Measurements from ENCODE around the gene NSUN6. TPM values are rescaled to one million over a fixed set of nuclear protein-coding genes. Genes with fewer than 3 reads are reported as not detected.

The NSUN6 gene
- polyA plus RNA-seq, 3 donors, result 1.2 to 5.1 (median 3.1) TPM

- H3K4me3 Mint-ChIP-seq, result no peak overlapping the region
- no peak overlapping the region for H3K9ac ChIP-seq (ENCODE audit: insufficient read depth, low read length, poor library complexity, severe bottlenecking)
- H3K36me3 ChIP-seq (replicated peaks in 1 of 2; ENCODE audit: control insufficient read depth in 1 of 2, insufficient read depth in 2 of 2, low read length in 2 of 2), result peaks cover 6 to 57% of the 10 kb centered on the region in 2 donors
- no peaks in the 10 kb centered on the region for H4K20me1 ChIP-seq (ENCODE audit: insufficient read depth, low read length)
- no CpG with 5 or more reads among the region's 2 CpGs for WGBS (ENCODE audit: insufficient coverage)
- TF ChIP-seq, protein P1, sequence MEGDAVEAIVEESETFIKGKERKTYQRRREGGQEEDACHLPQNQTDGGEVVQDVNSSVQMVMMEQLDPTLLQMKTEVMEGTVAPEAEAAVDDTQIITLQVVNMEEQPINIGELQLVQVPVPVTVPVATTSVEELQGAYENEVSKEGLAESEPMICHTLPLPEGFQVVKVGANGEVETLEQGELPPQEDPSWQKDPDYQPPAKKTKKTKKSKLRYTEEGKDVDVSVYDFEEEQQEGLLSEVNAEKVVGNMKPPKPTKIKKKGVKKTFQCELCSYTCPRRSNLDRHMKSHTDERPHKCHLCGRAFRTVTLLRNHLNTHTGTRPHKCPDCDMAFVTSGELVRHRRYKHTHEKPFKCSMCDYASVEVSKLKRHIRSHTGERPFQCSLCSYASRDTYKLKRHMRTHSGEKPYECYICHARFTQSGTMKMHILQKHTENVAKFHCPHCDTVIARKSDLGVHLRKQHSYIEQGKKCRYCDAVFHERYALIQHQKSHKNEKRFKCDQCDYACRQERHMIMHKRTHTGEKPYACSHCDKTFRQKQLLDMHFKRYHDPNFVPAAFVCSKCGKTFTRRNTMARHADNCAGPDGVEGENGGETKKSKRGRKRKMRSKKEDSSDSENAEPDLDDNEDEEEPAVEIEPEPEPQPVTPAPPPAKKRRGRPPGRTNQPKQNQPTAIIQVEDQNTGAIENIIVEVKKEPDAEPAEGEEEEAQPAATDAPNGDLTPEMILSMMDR (IDR thresholded peaks at IDR 0.05), result no peak
- H2AFZ ChIP-seq (ENCODE audit: insufficient read depth, low read depth, low read length, poor library complexity, severe bottlenecking), result no peak overlapping the region
- no peak overlapping the region for H3K27ac ChIP-seq (ENCODE audit: low read depth in 1 of 2, low read length in 2 of 2)
- H3K79me2 ChIP-seq (ENCODE audit: insufficient read depth, low read length), result no peaks in the 10 kb centered on the region
- no peaks in the 10 kb centered on the region for H3K27me3 Mint-ChIP-seq (ENCODE audit: low read depth in 3 of 3)
- no peak for DNase-seq
- H3K27me3 ChIP-seq (ENCODE audit: control insufficient read depth in 2 of 2, insufficient read depth in 2 of 2, low read length in 2 of 2), result no peaks in the 10 kb centered on the region
- intact Hi-C loops (cut with micrococcal nuclease), result no loop called here
- peaks cover 0 to 2% (median 0%) of the 10 kb centered on the region in 7 donors for H3K9me3 Mint-ChIP-seq
- H3K4me2 ChIP-seq (replicated peaks; ENCODE audit: extremely low read depth, low read length, poor library complexity, severe bottlenecking), result no peak overlapping the region
- H3K4me3 ChIP-seq (replicated peaks in 1 of 3; ENCODE audit: low read depth in 2 of 3, low read length in 3 of 3), result no peak overlapping the region
- H3K4me1 ChIP-seq (ENCODE audit: control insufficient read depth in 1 of 2, insufficient read depth in 2 of 2, low read length in 2 of 2), result no peaks in the 10 kb centered on the region
- no peaks in the 10 kb centered on the region for H3K4me1 Mint-ChIP-seq
- peaks cover 17 to 25% of the 10 kb centered on the region in 2 donors for H3K36me3 Mint-ChIP-seq
- peaks cover 6 to 34% of the 10 kb centered on the region in 2 donors for H3K9me3 ChIP-seq (replicated peaks in 1 of 2; ENCODE audit: control insufficient read depth in 1 of 2, insufficient read depth in 1 of 2, low read length in 2 of 2)
- H3K27ac Mint-ChIP-seq, result no peak overlapping the region
Observed at GRCh38 chr10:18551473-18551872, 99.9 kb downstream of the NSUN6 start.

DNA sequence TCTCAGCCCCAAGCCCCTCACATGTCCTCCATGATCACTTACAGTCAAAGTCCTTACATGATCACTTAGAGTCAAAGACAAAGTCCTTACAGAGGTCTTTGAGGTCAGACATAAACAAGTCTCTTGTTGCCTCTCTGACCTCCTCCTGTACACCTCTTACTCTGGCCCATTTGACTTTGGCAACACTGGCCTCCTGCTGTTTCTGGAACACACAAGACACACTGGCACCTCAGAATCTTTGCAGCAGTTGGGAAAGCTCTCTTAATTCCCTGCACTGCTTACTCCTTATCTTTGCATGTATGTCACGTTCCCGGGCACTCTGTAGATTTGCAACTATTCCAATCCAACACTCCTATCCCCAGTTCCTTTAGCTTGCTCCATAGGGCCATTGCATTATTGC is 102.3 kb downstream of the NSUN6 start:
- DNase-seq, result no peak

More for the DNA sequence above, 102.3 kb downstream of the NSUN6 start:
- H3K9me3 ChIP-seq (replicated peaks in 1 of 2; ENCODE audit: control insufficient read depth in 1 of 2, insufficient read depth in 1 of 2, low read length in 2 of 2), result peaks cover 0 to 12% of the 10 kb centered on the region in 2 donors
- peaks cover 0 to 2% (median 0%) of the 10 kb centered on the region in 7 donors for H3K9me3 Mint-ChIP-seq
- H3K4me1 ChIP-seq (ENCODE audit: control insufficient read depth in 1 of 2, insufficient read depth in 2 of 2, low read length in 2 of 2), result no peaks in the 10 kb centered on the region
- no peak overlapping the region for H3K4me2 ChIP-seq (replicated peaks; ENCODE audit: extremely low read depth, low read length, poor library complexity, severe bottlenecking)
- whole genome bisulfite sequencing (ENCODE audit: insufficient coverage), result no CpG with 5 or more reads among the region's 2 CpGs
- peak overlapping the region in 1 of 7 donors; percentile 20 for H3K27ac Mint-ChIP-seq
- H3K27ac ChIP-seq (ENCODE audit: low read depth in 1 of 2, low read length in 2 of 2), result no peak overlapping the region
- no peak overlapping the region for H2AFZ ChIP-seq (ENCODE audit: insufficient read depth, low read depth, low read length, poor library complexity, severe bottlenecking)
- no peak overlapping the region for H3K4me3 Mint-ChIP-seq
- H3K36me3 Mint-ChIP-seq, result peaks cover 37% of the 10 kb centered on the region in 2 donors
- H3K9ac ChIP-seq (ENCODE audit: insufficient read depth, low read length, poor library complexity, severe bottlenecking), result no peak overlapping the region
- H3K27me3 ChIP-seq (ENCODE audit: control insufficient read depth in 2 of 2, insufficient read depth in 2 of 2, low read length in 2 of 2), result no peaks in the 10 kb centered on the region
- peaks cover 0 to under 1% (median 0%) of the 10 kb centered on the region in 3 donors for H3K27me3 Mint-ChIP-seq (ENCODE audit: low read depth in 3 of 3)
- no peaks in the 10 kb centered on the region for H4K20me1 ChIP-seq (ENCODE audit: insufficient read depth, low read length)
- H3K4me3 ChIP-seq (replicated peaks in 1 of 3; ENCODE audit: low read depth in 2 of 3, low read length in 3 of 3), result no peak overlapping the region
- intact Hi-C loops (cut with micrococcal nuclease), result no loop called here
- H3K4me1 Mint-ChIP-seq, result no peaks in the 10 kb centered on the region
- H3K36me3 ChIP-seq (replicated peaks in 1 of 2; ENCODE audit: control insufficient read depth in 1 of 2, insufficient read depth in 2 of 2, low read length in 2 of 2), result peaks cover 6 to 53% of the 10 kb centered on the region in 2 donors
- no peaks in the 10 kb centered on the region for H3K79me2 ChIP-seq (ENCODE audit: insufficient read depth, low read length)
- TF ChIP-seq, protein P1 (IDR thresholded peaks at IDR 0.05), result no peak
